HepG2 (cell line): ENCODE measurements around the gene ATP5PB. TPM values are rescaled to one million over a fixed set of nuclear protein-coding genes. Genes with fewer than 3 reads are reported as not detected.

Experiments
- ARID3A ChIP-seq: IDR thresholded peaks from 2 replicates; pipeline ENCODE4 v1.6.1; 2012; ENCODE audit warnings: low read depth, low read length, improper control_type of control experiment
- ATM ChIP-seq: fragments of 450-650 bp; IDR thresholded peaks from 2 replicates; pipeline ENCODE4 v1.7.1; 2017; ENCODE audit warnings: mild to moderate bottlenecking, borderline replicate concordance
- DNMT3B ChIP-seq: conservative IDR thresholded peaks from 2 replicates; pipeline ENCODE4 v1.6.1; 2016; ENCODE audit warnings: missing biosample characterization, control low read depth
- GLMP ChIP-seq: sonication (generic); formaldehyde crosslinking; IDR thresholded peaks from 2 replicates; pipeline ENCODE4 v1.9.0; 2021; ENCODE audit warnings: missing genetic modification reagents, mild to moderate bottlenecking, borderline replicate concordance
- HHEX ChIP-seq: IDR thresholded peaks from 2 replicates; pipeline ENCODE4 v1.6.1; 2016; ENCODE audit warnings: control low read depth
- KAT2B ChIP-seq: fragments of 150-350 bp; IDR thresholded peaks from 2 replicates; pipeline ENCODE4 v1.6.1; 2014; ENCODE audit warnings: low read depth, low read length, borderline replicate concordance
- MEF2D ChIP-seq: sonication (generic); formaldehyde crosslinking; IDR thresholded peaks from 2 replicates; pipeline ENCODE4 v1.5.1; 2020; ENCODE audit warnings: mild to moderate bottlenecking, missing genetic modification reagents
- MEIS1 ChIP-seq: sonication (generic); formaldehyde crosslinking; IDR thresholded peaks from 2 replicates; pipeline ENCODE4 v1.9.0; 2021; ENCODE audit warnings: mild to moderate bottlenecking, missing genetic modification reagents, moderate library complexity, borderline replicate concordance
- NR2F2 ChIP-seq: IDR thresholded peaks from 2 replicates; pipeline ENCODE4 v1.6.1; 2012; ENCODE audit warnings: low read depth, inconsistent platforms, borderline replicate concordance
- PPARG ChIP-seq: conservative IDR thresholded peaks from 2 replicates; pipeline ENCODE4 v1.6.1; 2016; ENCODE audit warnings: missing biosample characterization, missing genetic modification reagents
- SAP130 ChIP-seq: IDR thresholded peaks from 2 replicates; pipeline ENCODE4 v1.6.1; 2016; ENCODE audit warnings: low read depth
- SIX4 ChIP-seq: sonication (generic); formaldehyde crosslinking; IDR thresholded peaks from 2 replicates; pipeline ENCODE4 v1.4.0; 2020; ENCODE audit warnings: missing genetic modification reagents
- SP2 ChIP-seq: sonication (generic); formaldehyde crosslinking; IDR thresholded peaks from 2 replicates; pipeline ENCODE4 v1.5.1; 2020; ENCODE audit warnings: mild to moderate bottlenecking, missing genetic modification reagents
- SRSF4 ChIP-seq: fragments of 200-400 bp; formaldehyde crosslinking; IDR thresholded peaks from one replicate; pipeline ENCODE4 v1.6.1; 2018; ENCODE audit warnings: mild to moderate bottlenecking, low read depth, low read length, moderate library complexity; ENCODE audit not compliant: poor library complexity, severe bottlenecking
- UBTF ChIP-seq: sonication (generic); formaldehyde crosslinking; IDR thresholded peaks from 2 replicates; pipeline ENCODE4 v1.4.0; 2020; ENCODE audit warnings: mild to moderate bottlenecking, missing genetic modification reagents
- XBP1 ChIP-seq: sonication (generic); formaldehyde crosslinking; IDR thresholded peaks from 2 replicates; pipeline ENCODE4 v1.5.0; 2020; ENCODE audit warnings: missing genetic modification reagents
- ZFAT ChIP-seq: sonication (generic); formaldehyde crosslinking; conservative IDR thresholded peaks from 2 replicates; pipeline ENCODE4 v1.8.1; 2023; ENCODE audit warnings: missing genetic modification reagents, inconsistent platforms
- ZMYM4 ChIP-seq: sonication (generic); formaldehyde crosslinking; IDR thresholded peaks from 2 replicates; pipeline ENCODE4 v1.8.1; 2023; ENCODE audit warnings: mild to moderate bottlenecking, missing genetic modification reagents
- ZNF501 ChIP-seq: sonication (generic); formaldehyde crosslinking; IDR thresholded peaks from 2 replicates; pipeline ENCODE4 v1.5.1; 2020; ENCODE audit warnings: mild to moderate bottlenecking, moderate library complexity, missing genetic modification reagents
- ZNF503 ChIP-seq: sonication (generic); formaldehyde crosslinking; IDR thresholded peaks from 2 replicates; pipeline ENCODE4 v1.4.0; 2020; ENCODE audit warnings: missing genetic modification reagents
- ZNF546 ChIP-seq: sonication (generic); formaldehyde crosslinking; conservative IDR thresholded peaks from 2 replicates; pipeline ENCODE4 v1.8.1; 2023; ENCODE audit warnings: mild to moderate bottlenecking, missing genetic modification reagents
- ZNF691 ChIP-seq: sonication (generic); formaldehyde crosslinking; IDR thresholded peaks from 2 replicates; pipeline ENCODE4 v1.4.0; 2020; ENCODE audit warnings: missing genetic modification reagents, low read depth, mild to moderate bottlenecking, borderline replicate concordance
- ZNF766 ChIP-seq: sonication (generic); formaldehyde crosslinking; IDR thresholded peaks from 2 replicates; pipeline ENCODE4 v1.5.0; 2020; ENCODE audit warnings: missing genetic modification reagents, borderline replicate concordance
- polyA plus RNA-seq, 8 experiments: library from polyadenylated mRNA; depleted of rRNA in 3 of 8; stranded (reverse) in 7 of 8; unstranded in 1 of 8; fragments of >200 nt; fragmentation: Illumina TruSeq in 4 of 8; extraction: Trizol in 4 of 8; gene quantifications; 2 replicates each; pipeline versions ENCODE4 v1.2.1 to v1.2.3, GENCODE V29; 2011 to 2016; ENCODE audit warnings: low read depth in 4 of 8, missing spikeins in 1 of 8, mixed read lengths in 1 of 8; ENCODE audit not compliant: insufficient read depth in 1 of 8
- total RNA-seq, 5 experiments: library from RNA; depleted of rRNA; stranded (reverse); fragments of >200 nt; fragmentation: Illumina TruSeq; extraction: Trizol; gene quantifications; 2 replicates each; pipeline ENCODE4 v1.2.3, GENCODE V29; 2016; ENCODE audit warnings: low read depth in 1 of 5

ATP5PB gene
- total and polyA plus RNA-seq, 2 of the 13 experiments (the other 11 are each of a cell fraction or from before 2014, with no cell fraction given) = 297 to 541 TPM

- TF ChIP-seq UBTF (CRISPR knock-in tag) (0 out of 2 replicates have a peak, but pooled peaks have one; percentile 29), ZNF501 (peak; percentile 80), PPARG (CRISPR knock-in tag) (peak; percentile 47; the same call in 1 of the 2 replicates), ARID3A (no peak), MEIS1 (CRISPR knock-in tag) (no peak), SIX4 (CRISPR knock-in tag) (no peak), NR2F2 (0 out of 2 replicates have a peak, but pooled peaks have one; percentile 14), XBP1 (CRISPR knock-in tag) (no peak), DNMT3B (0 out of 2 replicates have a peak, but pooled peaks have one; percentile 51), ZNF503 (no peak), GLMP (CRISPR knock-in tag) (no peak), ZNF546 (CRISPR knock-in tag) (no peak), MEF2D (CRISPR knock-in tag) (no peak; the same call in 1 of the 2 replicates), ZMYM4 (peak; percentile 95), ATM (no peak), ZNF691 (CRISPR knock-in tag) (no peak), HHEX (CRISPR knock-in tag) (no peak), SP2 (CRISPR knock-in tag) (no peak), ZNF766 (CRISPR knock-in tag) (no peak), SRSF4 (no peak), KAT2B (no peak), ZFAT (CRISPR knock-in tag) (no peak), SAP130 (peak; percentile 96)
These were observed at the start of gene ATP5PB, which contains the start of gene WDR77 (continued) for GRCh38 chr1:111448918-111449702.
